ENCODE data around the gene GRK6. TPM values are rescaled to one million over a fixed set of nuclear protein-coding genes. Genes with fewer than 3 reads are reported as not detected.
A peak's percentile ranks its signal among the peaks of the same experiment; 100 is the strongest.

Gene GRK6
- 58.6 TPM for polyA plus RNA-seq (2012; ENCODE audit: insufficient read depth, insufficient read length, low read depth)

- Histone ChIP-seq H3K4me1 (peaks cover 11% of the 10 kb centered on the region), H3K36me3 (peaks cover 6% of the 10 kb centered on the region), H3K27me3 (no peaks in the 10 kb centered on the region), H3K9me3 (no peaks in the 10 kb centered on the region), H3K4me3 (ENCODE audit: low read depth, low read length) (peak within 1 kb of the TSS; percentile 93)
- no peak for DNase-seq
- no peak for TF ChIP-seq CTCF (IDR thresholded peaks at IDR 0.05; ENCODE audit: low read depth, low read length)
Observed at GRCh38 chr5:177426566-177427210, at the start of gene GRK6. Gene GRK6 (plus strand): TSS chr5:177426676. CDS start chr5:177426846, 170 bp downstream.

GRCh38 chr5:177377851-177378776, 48.4 kb upstream of the GRK6 start:
- no peak for TF ChIP-seq CTCF (IDR thresholded peaks at IDR 0.05; ENCODE audit: low read depth, low read length)
- no peaks in the 10 kb centered on the region for H3K4me1 ChIP-seq
- DNase-seq: no peak
- no peaks in the 10 kb centered on the region for H3K27me3 ChIP-seq
- H3K36me3 ChIP-seq: no peaks in the 10 kb centered on the region
- no peak overlapping the region for H3K4me3 ChIP-seq (ENCODE audit: low read depth, low read length)
- no peaks in the 10 kb centered on the region for H3K9me3 ChIP-seq

GRCh38 chr5:177378884-177379883, 47.3 kb upstream of the GRK6 start:
- Histone ChIP-seq H3K4me3 (ENCODE audit: low read depth, low read length) (no peak overlapping the region), H3K9me3 (no peaks in the 10 kb centered on the region), H3K27me3 (no peaks in the 10 kb centered on the region), H3K36me3 (no peaks in the 10 kb centered on the region), H3K4me1 (no peaks in the 10 kb centered on the region)
- no peak for TF ChIP-seq CTCF (IDR thresholded peaks at IDR 0.05; ENCODE audit: low read depth, low read length)
- no peak for DNase-seq

- DNase-seq: no peak
- no peaks in the 10 kb centered on the region for H3K36me3 ChIP-seq
- H3K4me3 ChIP-seq (ENCODE audit: low read depth, low read length): no peak overlapping the region
- no peaks in the 10 kb centered on the region for H3K4me1 ChIP-seq
- TF ChIP-seq CTCF (IDR thresholded peaks at IDR 0.05; ENCODE audit: low read depth, low read length): no peak
- H3K9me3 ChIP-seq: no peaks in the 10 kb centered on the region
- H3K27me3 ChIP-seq: no peaks in the 10 kb centered on the region
Observed at GRCh38 chr5:177380805-177381126, 45.7 kb upstream of the GRK6 start.

- Histone ChIP-seq H3K4me1 (no peaks in the 10 kb centered on the region), H3K27me3 (no peaks in the 10 kb centered on the region), H3K4me3 (ENCODE audit: low read depth, low read length) (no peak overlapping the region), H3K9me3 (no peaks in the 10 kb centered on the region), H3K36me3 (no peaks in the 10 kb centered on the region)
- peak; percentile 43 for DNase-seq
- TF ChIP-seq CTCF (IDR thresholded peaks at IDR 0.05; ENCODE audit: low read depth, low read length): peak; percentile 40; the same call in 1 of the 2 replicates
Observed at GRCh38 chr5:177382423-177383029, 44.0 kb upstream of the GRK6 start.
